DMS114 treated with DMSO at 0.1 percent for 48 hours (cell line): ENCODE results near the gene PRKCB.
A peak's percentile ranks its signal among the peaks of the same experiment; 100 is the strongest.
"Not testable (repeated sequence)": the region's sequence is repeated elsewhere in the genome, so short reads cannot be mapped to it uniquely, and the experiment has no call there.

Experiments
- DNase-seq: peaks from one replicate; lab custom pipeline; 2025; ENCODE audit not compliant: unreplicated experiment; lab: John Stamatoyannopoulos, UW

The PRKCB gene

GRCh38 chr16:23998771-23999170, 163.0 kb downstream of the PRKCB start:
- DNase-seq, result no peak

GRCh38 chr16:23999663-24000062, 163.9 kb downstream of the PRKCB start:
- DNase-seq, result no peak

- DNase-seq, result no peak
Measured at GRCh38 chr16:24001710-24002109, 165.9 kb downstream of the PRKCB start.

GRCh38 chr16:24002619-24003018, 166.8 kb downstream of the PRKCB start:
- DNase-seq, result no peak

GRCh38 chr16:24005577-24005976, 169.8 kb downstream of the PRKCB start:
- DNase-seq, result no peak

GRCh38 chr16:24007391-24007790, 171.6 kb downstream of the PRKCB start:
- DNase-seq, result no peak

- no peak for DNase-seq
Measured at GRCh38 chr16:24007934-24008333, 172.2 kb downstream of the PRKCB start.

- DNase-seq, result no peak
Measured at GRCh38 chr16:24009098-24009497, 173.3 kb downstream of the PRKCB start.

GRCh38 chr16:24009955-24010354, 174.2 kb downstream of the PRKCB start:
- DNase-seq, result no peak

GRCh38 chr16:24010440-24011089, 174.8 kb downstream of the PRKCB start:
- peak; percentile 24 for DNase-seq

GRCh38 chr16:24011237-24011636, 175.5 kb downstream of the PRKCB start:
- DNase-seq, result no peak

- DNase-seq, result no peak
Measured at GRCh38 chr16:24013054-24013636, 177.4 kb downstream of the PRKCB start.

- no peak for DNase-seq
Measured at GRCh38 chr16:24013864-24014645, 178.3 kb downstream of the PRKCB start.

GRCh38 chr16:24014955-24015354, 179.2 kb downstream of the PRKCB start:
- DNase-seq, result not testable (repeated sequence)

GRCh38 chr16:24015923-24016322, 180.1 kb downstream of the PRKCB start:
- DNase-seq, result no peak

GRCh38 chr16:24018485-24018884, 182.7 kb downstream of the PRKCB start:
- DNase-seq, result no peak

GRCh38 chr16:24022797-24023196, 187.0 kb downstream of the PRKCB start:
- no peak for DNase-seq

- no peak for DNase-seq
Measured at GRCh38 chr16:24023621-24024020, 187.8 kb downstream of the PRKCB start.

- DNase-seq, result no peak
Measured at GRCh38 chr16:24024971-24025370, 189.2 kb downstream of the PRKCB start.

GRCh38 chr16:24027466-24027865, 191.7 kb downstream of the PRKCB start:
- DNase-seq, result no peak

- not testable (repeated sequence) for DNase-seq
Measured at GRCh38 chr16:24029841-24030240, 194.1 kb downstream of the PRKCB start.
